ENCODE results near the gene KCNG3. TPM values are rescaled to one million over a fixed set of nuclear protein-coding genes. Genes with fewer than 3 reads are reported as not detected.

Gene KCNG3
- total and polyA plus RNA-seq, 7 donors, result 0.23 to 1.8 (median 0.72) TPM; not detected in 1

- peaks cover 0 to 5% (median 0%) of the 10 kb centered on the region in 3 donors for H3K27me3 ChIP-seq
- H3K27ac ChIP-seq, result no peak overlapping the region
- H3K36me3 ChIP-seq, result no peaks in the 10 kb centered on the region
- intact Hi-C loops (cut with DNase I), result no loop called here
- H3K4me3 ChIP-seq, result no peak overlapping the region
- H3K4me1 ChIP-seq, result peaks cover 0 to 2% (median 0%) of the 10 kb centered on the region in 4 donors
- DNase-seq, result no peak
- H3K9me3 ChIP-seq, result no peaks in the 10 kb centered on the region
- 49 to 85% methylated on average over 3 of the region's 3 CpGs for WGBS, 2 donors
- TF ChIP-seq EP300 (IDR thresholded peaks at IDR 0.05) (no peak), POLR2AphosphoS5 (IDR thresholded peaks at IDR 0.05) (no peak), CTCF (IDR thresholded peaks at IDR 0.05) (no peak), POLR2A (IDR thresholded peaks at IDR 0.05) (no peak)
Observed at GRCh38 chr2:42425697-42426096, 68.1 kb downstream of the KCNG3 start.

GRCh38 chr2:42424033-42424432, 69.7 kb downstream of the KCNG3 start:
- intact Hi-C loops (cut with DNase I), result no loop called here
- Histone ChIP-seq H3K4me3 (no peak overlapping the region), H3K27ac (no peak overlapping the region), H3K36me3 (no peaks in the 10 kb centered on the region), H3K27me3 (peaks cover 0 to 5% (median 0%) of the 10 kb centered on the region in 3 donors), H3K9me3 (no peaks in the 10 kb centered on the region), H3K4me1 (peaks cover 0 to 7% (median 0%) of the 10 kb centered on the region in 4 donors)
- DNase-seq, result no peak
- WGBS, 2 donors, result 73 to 86% methylated on average over 4 of the region's 4 CpGs
- TF ChIP-seq POLR2AphosphoS5 (IDR thresholded peaks at IDR 0.05), result no peak
- no peak for TF ChIP-seq POLR2A (IDR thresholded peaks at IDR 0.05)
- no peak for TF ChIP-seq CTCF (IDR thresholded peaks at IDR 0.05)
- TF ChIP-seq EP300 (IDR thresholded peaks at IDR 0.05), result no peak

- Histone ChIP-seq H3K9me3 (no peaks in the 10 kb centered on the region), H3K4me3 (no peak overlapping the region), H3K27ac (no peak overlapping the region), H3K4me1 (peaks cover 0 to 7% (median 0%) of the 10 kb centered on the region in 4 donors), H3K36me3 (no peaks in the 10 kb centered on the region), H3K27me3 (peaks cover 0 to 5% (median 0%) of the 10 kb centered on the region in 3 donors)
- no peak for DNase-seq
- intact Hi-C loops (cut with DNase I), result no loop called here
- WGBS, 2 donors, result 13 to 67% methylated on average over 3 of the region's 3 CpGs
- no peak for TF ChIP-seq POLR2AphosphoS5 (IDR thresholded peaks at IDR 0.05)
- no peak for TF ChIP-seq CTCF (IDR thresholded peaks at IDR 0.05)
- no peak for TF ChIP-seq EP300 (IDR thresholded peaks at IDR 0.05)
- TF ChIP-seq POLR2A (IDR thresholded peaks at IDR 0.05), result no peak
Observed at GRCh38 chr2:42421601-42422239, 72.1 kb downstream of the KCNG3 start.

GRCh38 chr2:42421157-42421485, 72.7 kb downstream of the KCNG3 start:
- DNase-seq, result no peak
- 72 to 78% methylated on average over 3 of the region's 3 CpGs for WGBS, 2 donors
- Histone ChIP-seq H3K4me3 (no peak overlapping the region), H3K27ac (no peak overlapping the region), H3K4me1 (peaks cover 0 to 7% (median 0%) of the 10 kb centered on the region in 4 donors), H3K27me3 (peaks cover 0 to 5% (median 0%) of the 10 kb centered on the region in 3 donors), H3K36me3 (no peaks in the 10 kb centered on the region), H3K9me3 (no peaks in the 10 kb centered on the region)
- intact Hi-C loops (cut with DNase I), result no loop called here
- TF ChIP-seq POLR2AphosphoS5 (IDR thresholded peaks at IDR 0.05), result no peak
- no peak for TF ChIP-seq CTCF (IDR thresholded peaks at IDR 0.05)
- no peak for TF ChIP-seq POLR2A (IDR thresholded peaks at IDR 0.05)

- TF ChIP-seq EP300 (IDR thresholded peaks at IDR 0.05), result no peak
- TF ChIP-seq POLR2AphosphoS5 (IDR thresholded peaks at IDR 0.05), result no peak
- TF ChIP-seq CTCF (IDR thresholded peaks at IDR 0.05), result no peak
- no peak for TF ChIP-seq POLR2A (IDR thresholded peaks at IDR 0.05)
Observed at GRCh38 chr2:42414648-42415047, 79.1 kb downstream of the KCNG3 start.

More at GRCh38 chr2:42414648-42415047, 79.1 kb downstream of the KCNG3 start:
- peaks cover 0 to 2% (median 0%) of the 10 kb centered on the region in 4 donors for H3K9me3 ChIP-seq
- H3K4me3 ChIP-seq, result no peak overlapping the region
- no peaks in the 10 kb centered on the region for H3K36me3 ChIP-seq
- H3K27me3 ChIP-seq, result no peaks in the 10 kb centered on the region
- DNase-seq, result no peak
- intact Hi-C loops (cut with DNase I), result no loop called here
- H3K27ac ChIP-seq, result no peak overlapping the region
- H3K4me1 ChIP-seq, result no peaks in the 10 kb centered on the region
